ENCODE data around the gene AMELX. TPM values are rescaled to one million over a fixed set of nuclear protein-coding genes. Genes with fewer than 3 reads are reported as not detected.

AMELX gene
- total RNA-seq, 1 donor from 2014 or later: not detected

GRCh38 chrX:11267425-11267824 is 25.8 kb upstream of the AMELX start:
- Mint-ChIP-seq H3K27me3 (peaks cover 2% of the 10 kb centered on the region), H3K9me3 (no peaks in the 10 kb centered on the region), H3K27ac (no peak overlapping the region), H3K36me3 (ENCODE audit: low read depth) (no peaks in the 10 kb centered on the region), H3K4me1 (no peaks in the 10 kb centered on the region), H3K4me3 (no peak overlapping the region)
- ChIA-PET CTCF (no interaction called here), POLR2A (no interaction called here)
- no peak for TF ChIP-seq CTCF (IDR thresholded peaks at IDR 0.05)
- no peak for ATAC-seq (ENCODE audit: low read depth)
- DNase-seq: no peak
- intact Hi-C loops (cut with micrococcal nuclease): no loop called here

- POLR2A ChIA-PET: no interaction called here
Measured at GRCh38 chrX:11269006-11269405, 24.2 kb upstream of the AMELX start.

GRCh38 chrX:11269996-11270395 is 23.2 kb upstream of the AMELX start:
- ATAC-seq (ENCODE audit: low read depth): no peak

More at GRCh38 chrX:11269006-11269405, 24.2 kb upstream of the AMELX start:
- DNase-seq (no peak), ATAC-seq (ENCODE audit: low read depth) (no peak)
- Mint-ChIP-seq H3K27me3 (peaks cover 3% of the 10 kb centered on the region), H3K9me3 (no peaks in the 10 kb centered on the region), H3K36me3 (ENCODE audit: low read depth) (no peaks in the 10 kb centered on the region), H3K4me1 (no peaks in the 10 kb centered on the region), H3K27ac (no peak overlapping the region), H3K4me3 (no peak overlapping the region)
- CTCF ChIA-PET: no interaction called here
- intact Hi-C loops (cut with micrococcal nuclease): no loop called here
- no peak for TF ChIP-seq CTCF (IDR thresholded peaks at IDR 0.05)

GRCh38 chrX:11272290-11272689 is 20.9 kb upstream of the AMELX start:
- no peak for ATAC-seq (ENCODE audit: low read depth)
- DNase-seq: no peak
- TF ChIP-seq CTCF (IDR thresholded peaks at IDR 0.05): no peak
- H3K27ac Mint-ChIP-seq: no peak overlapping the region
- H3K4me3 Mint-ChIP-seq: no peak overlapping the region
- POLR2A ChIA-PET: no interaction called here
- H3K9me3 Mint-ChIP-seq: no peaks in the 10 kb centered on the region
- intact Hi-C loops (cut with micrococcal nuclease): no loop called here
- CTCF ChIA-PET: no interaction called here
- peaks cover 8% of the 10 kb centered on the region for H3K27me3 Mint-ChIP-seq
- no peaks in the 10 kb centered on the region for H3K36me3 Mint-ChIP-seq (ENCODE audit: low read depth)
- H3K4me1 Mint-ChIP-seq: no peaks in the 10 kb centered on the region

More at GRCh38 chrX:11269996-11270395, 23.2 kb upstream of the AMELX start:
- Mint-ChIP-seq H3K4me3 (no peak overlapping the region), H3K4me1 (no peaks in the 10 kb centered on the region), H3K36me3 (ENCODE audit: low read depth) (no peaks in the 10 kb centered on the region), H3K9me3 (no peaks in the 10 kb centered on the region), H3K27ac (no peak overlapping the region), H3K27me3 (peaks cover 3% of the 10 kb centered on the region)
- DNase-seq: no peak
- POLR2A ChIA-PET: no interaction called here
- CTCF ChIA-PET: no interaction called here
- intact Hi-C loops (cut with micrococcal nuclease): no loop called here
- no peak for TF ChIP-seq CTCF (IDR thresholded peaks at IDR 0.05)

- intact Hi-C loops (cut with micrococcal nuclease): no loop called here
- Mint-ChIP-seq H3K27me3 (peaks cover 8% of the 10 kb centered on the region), H3K4me3 (no peak overlapping the region), H3K9me3 (no peaks in the 10 kb centered on the region), H3K36me3 (ENCODE audit: low read depth) (no peaks in the 10 kb centered on the region), H3K4me1 (no peaks in the 10 kb centered on the region), H3K27ac (no peak overlapping the region)
- ATAC-seq (ENCODE audit: low read depth) (no peak), DNase-seq (no peak)
- CTCF ChIA-PET: no interaction called here
- POLR2A ChIA-PET: no interaction called here
- TF ChIP-seq CTCF (IDR thresholded peaks at IDR 0.05): no peak
Measured at GRCh38 chrX:11272863-11273262, 20.4 kb upstream of the AMELX start.

Measured in activated B cell treated with CpG ODN at 0.5 μM for 24 hours (primary cell).